ENCODE results near the gene ARHGAP33.

DNA sequence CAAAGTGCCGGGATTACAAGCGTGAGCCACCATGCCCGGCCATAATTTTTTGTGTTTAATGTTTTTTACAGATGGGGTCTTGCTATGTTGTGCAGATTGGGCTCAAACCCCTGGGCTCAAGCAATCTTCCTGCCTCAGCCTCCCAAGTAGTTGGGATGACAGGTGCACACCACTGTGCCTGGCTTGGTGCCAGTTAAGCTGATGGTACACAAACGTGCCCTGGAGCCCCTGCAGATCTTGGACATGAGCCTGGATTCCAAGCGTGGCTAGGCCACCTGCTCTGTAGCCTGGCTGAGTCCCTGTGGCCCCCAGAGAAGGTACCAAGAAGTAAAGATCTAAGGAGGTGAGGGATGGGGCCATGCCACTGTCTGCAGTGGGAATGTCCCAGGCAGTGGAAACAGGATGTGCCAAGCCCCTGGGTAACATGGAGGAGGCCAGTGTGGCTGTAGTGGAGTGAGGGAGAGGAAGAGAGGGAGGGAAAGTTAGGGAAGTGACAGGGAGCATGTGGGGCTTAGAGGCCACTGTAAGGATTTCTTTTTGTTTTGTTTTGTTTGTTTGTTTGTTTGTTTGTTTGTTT lies 30.2 kb downstream of the ARHGAP33 start:
- TF ChIP-seq, protein P1, sequence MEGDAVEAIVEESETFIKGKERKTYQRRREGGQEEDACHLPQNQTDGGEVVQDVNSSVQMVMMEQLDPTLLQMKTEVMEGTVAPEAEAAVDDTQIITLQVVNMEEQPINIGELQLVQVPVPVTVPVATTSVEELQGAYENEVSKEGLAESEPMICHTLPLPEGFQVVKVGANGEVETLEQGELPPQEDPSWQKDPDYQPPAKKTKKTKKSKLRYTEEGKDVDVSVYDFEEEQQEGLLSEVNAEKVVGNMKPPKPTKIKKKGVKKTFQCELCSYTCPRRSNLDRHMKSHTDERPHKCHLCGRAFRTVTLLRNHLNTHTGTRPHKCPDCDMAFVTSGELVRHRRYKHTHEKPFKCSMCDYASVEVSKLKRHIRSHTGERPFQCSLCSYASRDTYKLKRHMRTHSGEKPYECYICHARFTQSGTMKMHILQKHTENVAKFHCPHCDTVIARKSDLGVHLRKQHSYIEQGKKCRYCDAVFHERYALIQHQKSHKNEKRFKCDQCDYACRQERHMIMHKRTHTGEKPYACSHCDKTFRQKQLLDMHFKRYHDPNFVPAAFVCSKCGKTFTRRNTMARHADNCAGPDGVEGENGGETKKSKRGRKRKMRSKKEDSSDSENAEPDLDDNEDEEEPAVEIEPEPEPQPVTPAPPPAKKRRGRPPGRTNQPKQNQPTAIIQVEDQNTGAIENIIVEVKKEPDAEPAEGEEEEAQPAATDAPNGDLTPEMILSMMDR (conservative IDR thresholded peaks at IDR 0.05; ENCODE audit: low read depth in 2 of 2), result no peak
- TF ChIP-seq JUNB (IDR thresholded peaks at IDR 0.05; ENCODE audit: unreplicated experiment), result no peak
- TF ChIP-seq POLR2AphosphoS5 (IDR thresholded peaks at IDR 0.05; ENCODE audit: low read depth), result no peak

Measured in GM23338 (cell line).